Astrocyte (in vitro differentiated cells and primary cell): Measurements from ENCODE around the gene CSRNP3. TPM values are rescaled to one million over a fixed set of nuclear protein-coding genes. Genes with fewer than 3 reads are reported as not detected.

ENCODE experiments used
- DNase-seq: peaks from one replicate; pipeline ENCODE4 v3.0.0-alpha.2; 2010; ENCODE audit warnings: low read depth
- FAIRE-seq: peaks from 2 replicates; lab custom pipeline; 2011; peaks lifted over from hg19 to GRCh38; lab: Jason Lieb, UNC
- H2AFZ ChIP-seq: 2 replicates; pipeline ENCODE4 v1.6.0; 2012; ENCODE audit warnings: low read depth, low read length, inconsistent platforms
- H3K27ac ChIP-seq: 2 replicates; pipeline ENCODE4 v1.5.1; 2011; ENCODE audit warnings: low read depth, low read length, inconsistent platforms
- H3K27me3 ChIP-seq: 2 replicates; pipeline ENCODE4 v1.6.0; 2011; ENCODE audit warnings: low read length, inconsistent platforms; ENCODE audit not compliant: insufficient read depth
- H3K36me3 ChIP-seq: 2 replicates; pipeline ENCODE4 v1.5.1; 2011; ENCODE audit warnings: low read length, inconsistent platforms; ENCODE audit not compliant: insufficient read depth
- H3K4me1 ChIP-seq: 2 replicates; pipeline ENCODE4 v1.5.1; 2011; ENCODE audit warnings: low read length, inconsistent platforms; ENCODE audit not compliant: insufficient read depth
- H3K4me2 ChIP-seq: 2 replicates; pipeline ENCODE4 v1.6.0; 2012; ENCODE audit warnings: low read length, inconsistent platforms
- H3K4me3 ChIP-seq: 2 replicates; pipeline ENCODE4 v1.5.1; 2011; ENCODE audit warnings: low read depth, mild to moderate bottlenecking, low read length, inconsistent platforms; ENCODE audit not compliant: insufficient read depth
- H3K79me2 ChIP-seq: 2 replicates; pipeline ENCODE4 v1.6.0; 2012; ENCODE audit warnings: mild to moderate bottlenecking, low read length, inconsistent platforms; ENCODE audit not compliant: insufficient read depth
- H3K9ac ChIP-seq: 2 replicates; pipeline ENCODE4 v1.6.0; 2012; ENCODE audit warnings: mild to moderate bottlenecking, low read length, inconsistent platforms
- H3K9me3 ChIP-seq: 2 replicates; pipeline ENCODE4 v1.5.1; 2012; ENCODE audit warnings: low read depth, mild to moderate bottlenecking, low read length, inconsistent platforms; ENCODE audit not compliant: insufficient read depth
- H4K20me1 ChIP-seq: 2 replicates; pipeline ENCODE4 v1.6.0; 2012; ENCODE audit warnings: low read length, inconsistent platforms; ENCODE audit not compliant: insufficient read depth
- H3K27ac Mint-ChIP-seq: one replicate; pipeline ENCODE4 v1.8.0; 2021; ENCODE audit warnings: mild to moderate bottlenecking, mixed read lengths; ENCODE audit not compliant: unreplicated experiment
- H3K27me3 Mint-ChIP-seq: one replicate; pipeline ENCODE4 v1.8.0; 2021; ENCODE audit warnings: low read depth, mixed read lengths; ENCODE audit not compliant: unreplicated experiment
- H3K36me3 Mint-ChIP-seq: one replicate; pipeline ENCODE4 v1.8.0; 2021; ENCODE audit warnings: low read depth, mixed read lengths; ENCODE audit not compliant: unreplicated experiment
- H3K4me1 Mint-ChIP-seq: one replicate; pipeline ENCODE4 v1.8.0; 2021; ENCODE audit warnings: low read depth, mixed read lengths; ENCODE audit not compliant: unreplicated experiment
- H3K4me3 Mint-ChIP-seq: one replicate; pipeline ENCODE4 v1.8.0; 2021; ENCODE audit warnings: mild to moderate bottlenecking, moderate library complexity, mixed read lengths; ENCODE audit not compliant: unreplicated experiment
- H3K9me3 Mint-ChIP-seq: one replicate; pipeline ENCODE4 v1.8.0; 2021; ENCODE audit warnings: mild to moderate bottlenecking, mixed read lengths; ENCODE audit not compliant: unreplicated experiment
- EZH2 ChIP-seq: IDR thresholded peaks from 2 replicates; pipeline ENCODE4 v1.6.1; 2012; ENCODE audit warnings: mild to moderate bottlenecking, low read length, inconsistent platforms; ENCODE audit not compliant: insufficient read depth
- total RNA-seq: library from RNA; stranded (reverse); gene quantifications from 2 replicates; pipeline ENCODE4 v1.2.1, GENCODE V29; 2021
- TF ChIP-seq, protein P1 (sequence below): IDR thresholded peaks from 2 replicates; pipeline ENCODE4 v1.5.1; 2011; ENCODE audit warnings: low read depth, mild to moderate bottlenecking, inconsistent platforms, low read length, moderate library complexity; ENCODE audit not compliant: insufficient read depth

The CSRNP3 gene
- total RNA-seq, 1 donor from 2014 or later = 5.9 TPM

GRCh38 chr2:165568361-165568760 is 98.9 kb downstream of the CSRNP3 start:
- no peak overlapping the region for H2AFZ ChIP-seq
- Mint-ChIP-seq H3K36me3 (no peaks in the 10 kb centered on the region), H3K9me3 (no peaks in the 10 kb centered on the region), H3K4me1 (peaks cover 2% of the 10 kb centered on the region), H3K27me3 (no peaks in the 10 kb centered on the region), H3K27ac (no peak overlapping the region), H3K4me3 (no peak overlapping the region)
- H3K9me3 ChIP-seq = no peaks in the 10 kb centered on the region
- FAIRE-seq (no peak), DNase-seq (no peak)
- no peak overlapping the region for H3K4me3 ChIP-seq
- H3K27ac ChIP-seq = no peak overlapping the region
- no peak overlapping the region for H3K9ac ChIP-seq
- H3K36me3 ChIP-seq = no peaks in the 10 kb centered on the region
- no peaks in the 10 kb centered on the region for H3K79me2 ChIP-seq
- no peaks in the 10 kb centered on the region for H4K20me1 ChIP-seq
- no peak for TF ChIP-seq EZH2
- TF ChIP-seq, protein P1, sequence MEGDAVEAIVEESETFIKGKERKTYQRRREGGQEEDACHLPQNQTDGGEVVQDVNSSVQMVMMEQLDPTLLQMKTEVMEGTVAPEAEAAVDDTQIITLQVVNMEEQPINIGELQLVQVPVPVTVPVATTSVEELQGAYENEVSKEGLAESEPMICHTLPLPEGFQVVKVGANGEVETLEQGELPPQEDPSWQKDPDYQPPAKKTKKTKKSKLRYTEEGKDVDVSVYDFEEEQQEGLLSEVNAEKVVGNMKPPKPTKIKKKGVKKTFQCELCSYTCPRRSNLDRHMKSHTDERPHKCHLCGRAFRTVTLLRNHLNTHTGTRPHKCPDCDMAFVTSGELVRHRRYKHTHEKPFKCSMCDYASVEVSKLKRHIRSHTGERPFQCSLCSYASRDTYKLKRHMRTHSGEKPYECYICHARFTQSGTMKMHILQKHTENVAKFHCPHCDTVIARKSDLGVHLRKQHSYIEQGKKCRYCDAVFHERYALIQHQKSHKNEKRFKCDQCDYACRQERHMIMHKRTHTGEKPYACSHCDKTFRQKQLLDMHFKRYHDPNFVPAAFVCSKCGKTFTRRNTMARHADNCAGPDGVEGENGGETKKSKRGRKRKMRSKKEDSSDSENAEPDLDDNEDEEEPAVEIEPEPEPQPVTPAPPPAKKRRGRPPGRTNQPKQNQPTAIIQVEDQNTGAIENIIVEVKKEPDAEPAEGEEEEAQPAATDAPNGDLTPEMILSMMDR = no peak
- no peaks in the 10 kb centered on the region for H3K27me3 ChIP-seq
- H3K4me1 ChIP-seq = peaks cover under 1% of the 10 kb centered on the region
- no peak overlapping the region for H3K4me2 ChIP-seq

DNA sequence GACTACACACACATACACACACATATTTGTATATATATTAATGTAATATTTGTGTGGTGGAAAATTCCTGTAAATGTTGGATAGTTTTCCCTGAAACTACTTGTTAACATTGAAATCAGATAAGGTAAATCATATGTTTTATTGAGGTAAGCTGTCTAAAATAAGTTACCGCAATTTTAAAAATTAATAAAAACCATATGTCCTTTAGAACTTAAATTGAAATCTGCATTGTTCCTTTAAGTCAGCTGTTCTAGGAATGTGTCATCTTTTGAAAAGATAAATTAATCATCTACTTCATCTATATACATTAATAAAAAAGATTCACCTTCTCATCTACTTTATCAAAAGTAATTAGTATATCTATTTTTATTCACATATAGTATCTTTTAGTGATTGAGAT is 102.0 kb downstream of the CSRNP3 start:
- no peaks in the 10 kb centered on the region for H4K20me1 ChIP-seq
- H3K27me3 ChIP-seq = no peaks in the 10 kb centered on the region
- DNase-seq (no peak), FAIRE-seq (no peak)
- Mint-ChIP-seq H3K9me3 (no peaks in the 10 kb centered on the region), H3K27ac (no peak overlapping the region), H3K27me3 (no peaks in the 10 kb centered on the region), H3K4me3 (no peak overlapping the region), H3K36me3 (no peaks in the 10 kb centered on the region), H3K4me1 (peaks cover 13% of the 10 kb centered on the region)
- no peaks in the 10 kb centered on the region for H3K36me3 ChIP-seq
- no peak overlapping the region for H2AFZ ChIP-seq
- no peak overlapping the region for H3K4me2 ChIP-seq
- no peaks in the 10 kb centered on the region for H3K79me2 ChIP-seq
- no peak overlapping the region for H3K4me3 ChIP-seq
- no peaks in the 10 kb centered on the region for H3K9me3 ChIP-seq
- no peak overlapping the region for H3K9ac ChIP-seq
- H3K4me1 ChIP-seq = peaks cover 12% of the 10 kb centered on the region
- TF ChIP-seq, protein P1 = no peak
- no peak for TF ChIP-seq EZH2
- no peak overlapping the region for H3K27ac ChIP-seq

- no peak for FAIRE-seq
- no peak overlapping the region for H3K4me3 Mint-ChIP-seq
- no peak overlapping the region for H3K27ac ChIP-seq
Measured at GRCh38 chr2:165572151-165572550, 102.7 kb downstream of the CSRNP3 start.

More at GRCh38 chr2:165572151-165572550, 102.7 kb downstream of the CSRNP3 start:
- Histone ChIP-seq H3K27me3 (no peaks in the 10 kb centered on the region), H3K4me3 (no peak overlapping the region), H3K79me2 (no peaks in the 10 kb centered on the region), H3K9me3 (no peaks in the 10 kb centered on the region), H3K4me2 (no peak overlapping the region), H3K9ac (no peak overlapping the region), H3K4me1 (peaks cover 12% of the 10 kb centered on the region), H2AFZ (no peak overlapping the region), H4K20me1 (no peaks in the 10 kb centered on the region), H3K36me3 (no peaks in the 10 kb centered on the region)
- H3K36me3 Mint-ChIP-seq = no peaks in the 10 kb centered on the region
- H3K4me1 Mint-ChIP-seq = peaks cover 16% of the 10 kb centered on the region
- no peak for DNase-seq
- H3K27me3 Mint-ChIP-seq = no peaks in the 10 kb centered on the region
- no peak for TF ChIP-seq EZH2
- TF ChIP-seq, protein P1 = no peak
- no peaks in the 10 kb centered on the region for H3K9me3 Mint-ChIP-seq
- no peak overlapping the region for H3K27ac Mint-ChIP-seq
